MM.1S (cell line): Measurements from ENCODE around the gene PON1.

Source experiments
- EZH2 ChIP-seq: fragments of 300-600 bp; sonication (generic); optimal IDR thresholded peaks from 2 replicates; pipeline ENCODE3; 2017; ENCODE audit warnings: low read depth, mild to moderate bottlenecking, antibody characterized with exemption, low read length, mixed read lengths
- EZH2phosphoT487 ChIP-seq: fragments of 300-600 bp; sonication (generic); IDR thresholded peaks from 2 replicates; pipeline ENCODE4 v1.6.1; 2018; ENCODE audit warnings: antibody characterized with exemption, low read length
- TF ChIP-seq, protein P1 (sequence below): fragments of 300-600 bp; sonication (generic); IDR thresholded peaks from 2 replicates; pipeline ENCODE4 v1.5.1; 2016; ENCODE audit warnings: antibody characterized with exemption, low read length, mixed read lengths

DNA sequence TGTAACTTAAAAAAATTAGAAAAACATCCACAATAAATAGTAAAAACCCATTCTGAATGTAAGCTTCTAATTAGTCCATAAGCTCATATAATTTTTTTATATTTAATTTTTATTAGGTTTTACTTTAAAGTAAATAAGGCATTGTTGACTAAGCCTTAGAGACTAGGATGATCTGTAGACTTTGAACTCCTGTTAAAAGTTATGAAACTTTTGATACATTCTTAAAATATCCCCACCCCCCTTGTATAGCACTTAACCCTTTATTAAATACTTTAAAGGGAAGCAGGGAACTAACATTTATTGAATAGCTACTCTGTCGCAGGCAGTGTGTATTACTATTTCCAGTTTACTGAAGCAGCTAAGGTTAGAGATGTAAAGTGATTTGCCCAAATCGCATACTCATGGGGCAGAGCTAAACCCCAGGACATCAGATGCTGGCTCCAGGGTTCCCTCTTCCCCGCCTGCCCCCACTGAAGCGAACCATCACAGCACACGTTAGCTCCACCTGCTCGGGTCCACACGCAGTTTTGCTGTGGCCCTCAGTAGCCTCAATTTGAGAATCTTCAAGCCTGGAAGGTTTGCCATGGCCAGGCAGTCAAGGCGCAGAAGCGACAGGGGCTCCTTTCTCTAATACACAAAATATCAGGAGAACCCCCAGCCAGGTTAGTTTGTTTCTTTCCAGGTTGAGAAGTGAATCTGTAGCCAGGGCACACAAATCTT, 762 bp downstream of the PON1 start:
- TF ChIP-seq EZH2 (no peak), EZH2phosphoT487 (no peak)
- TF ChIP-seq, protein P1, sequence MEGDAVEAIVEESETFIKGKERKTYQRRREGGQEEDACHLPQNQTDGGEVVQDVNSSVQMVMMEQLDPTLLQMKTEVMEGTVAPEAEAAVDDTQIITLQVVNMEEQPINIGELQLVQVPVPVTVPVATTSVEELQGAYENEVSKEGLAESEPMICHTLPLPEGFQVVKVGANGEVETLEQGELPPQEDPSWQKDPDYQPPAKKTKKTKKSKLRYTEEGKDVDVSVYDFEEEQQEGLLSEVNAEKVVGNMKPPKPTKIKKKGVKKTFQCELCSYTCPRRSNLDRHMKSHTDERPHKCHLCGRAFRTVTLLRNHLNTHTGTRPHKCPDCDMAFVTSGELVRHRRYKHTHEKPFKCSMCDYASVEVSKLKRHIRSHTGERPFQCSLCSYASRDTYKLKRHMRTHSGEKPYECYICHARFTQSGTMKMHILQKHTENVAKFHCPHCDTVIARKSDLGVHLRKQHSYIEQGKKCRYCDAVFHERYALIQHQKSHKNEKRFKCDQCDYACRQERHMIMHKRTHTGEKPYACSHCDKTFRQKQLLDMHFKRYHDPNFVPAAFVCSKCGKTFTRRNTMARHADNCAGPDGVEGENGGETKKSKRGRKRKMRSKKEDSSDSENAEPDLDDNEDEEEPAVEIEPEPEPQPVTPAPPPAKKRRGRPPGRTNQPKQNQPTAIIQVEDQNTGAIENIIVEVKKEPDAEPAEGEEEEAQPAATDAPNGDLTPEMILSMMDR, result no peak
